GM12891 (cell line): Measurements from ENCODE around the gene NMBR.

Source experiments
- POLR2A ChIP-seq: IDR thresholded peaks from 2 replicates; pipeline ENCODE4 v1.6.1; 2011; ENCODE audit warnings: low read depth, low read length, control low read depth
- POLR2AphosphoS5 ChIP-seq: IDR thresholded peaks from 2 replicates; pipeline ENCODE4 v1.6.1; 2011; ENCODE audit warnings: low read depth, low read length, control low read depth
- TAF1 ChIP-seq: IDR thresholded peaks from 2 replicates; pipeline ENCODE4 v1.6.1; 2011; ENCODE audit warnings: low read depth, low read length, control low read depth

- TF ChIP-seq POLR2A: no peak
- TF ChIP-seq TAF1: no peak
- TF ChIP-seq POLR2AphosphoS5: no peak
Observed at GRCh38 chr6:142171351-142171750, 24.4 kb upstream of the NMBR start.
